ENCODE measurements around the gene GAB2.

The GAB2 gene

GRCh38 chr11:78453140-78453935 lies 35.7 kb upstream of the GAB2 start:
- H3K4me3 ChIP-seq (ENCODE audit: low read depth, low read length), result no peak overlapping the region
- no peaks in the 10 kb centered on the region for H3K9me3 ChIP-seq (ENCODE audit: control insufficient read depth, insufficient read depth, low read depth, low read length)
- peaks cover 0 to 18% of the 10 kb centered on the region in 2 experiments; a peak in 1 of 3 replicates for H3K36me3 ChIP-seq (ENCODE audit: control insufficient read depth in 2 of 2, insufficient read depth in 1 of 2, low read length in 2 of 2)
- POLR2A ChIA-PET, result no interaction called here
- TF ChIP-seq ZNF398 (tag by site-specific recombination; IDR thresholded peaks at IDR 0.05) (no peak), ZNF791 (tag by site-specific recombination; IDR thresholded peaks at IDR 0.05) (no peak), ZNF211 (tag by site-specific recombination; IDR thresholded peaks at IDR 0.05; ENCODE audit: low read depth) (no peak), ZNF19 (tag by site-specific recombination; IDR thresholded peaks at IDR 0.05; ENCODE audit: low read depth) (no peak), ZNF366 (tag by site-specific recombination; conservative IDR thresholded peaks at IDR 0.05) (no peak), GLIS1 (tag by site-specific recombination; IDR thresholded peaks at IDR 0.05) (no peak)
- TF ChIP-seq, protein P1, sequence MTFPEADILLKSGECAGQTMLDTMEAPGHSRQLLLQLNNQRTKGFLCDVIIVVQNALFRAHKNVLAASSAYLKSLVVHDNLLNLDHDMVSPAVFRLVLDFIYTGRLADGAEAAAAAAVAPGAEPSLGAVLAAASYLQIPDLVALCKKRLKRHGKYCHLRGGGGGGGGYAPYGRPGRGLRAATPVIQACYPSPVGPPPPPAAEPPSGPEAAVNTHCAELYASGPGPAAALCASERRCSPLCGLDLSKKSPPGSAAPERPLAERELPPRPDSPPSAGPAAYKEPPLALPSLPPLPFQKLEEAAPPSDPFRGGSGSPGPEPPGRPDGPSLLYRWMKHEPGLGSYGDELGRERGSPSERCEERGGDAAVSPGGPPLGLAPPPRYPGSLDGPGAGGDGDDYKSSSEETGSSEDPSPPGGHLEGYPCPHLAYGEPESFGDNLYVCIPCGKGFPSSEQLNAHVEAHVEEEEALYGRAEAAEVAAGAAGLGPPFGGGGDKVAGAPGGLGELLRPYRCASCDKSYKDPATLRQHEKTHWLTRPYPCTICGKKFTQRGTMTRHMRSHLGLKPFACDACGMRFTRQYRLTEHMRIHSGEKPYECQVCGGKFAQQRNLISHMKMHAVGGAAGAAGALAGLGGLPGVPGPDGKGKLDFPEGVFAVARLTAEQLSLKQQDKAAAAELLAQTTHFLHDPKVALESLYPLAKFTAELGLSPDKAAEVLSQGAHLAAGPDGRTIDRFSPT (tag by site-specific recombination; IDR thresholded peaks at IDR 0.05), result no peak
- CTCF ChIA-PET, result interaction anchor here (1.9 kb wide), 1 partner anchor 111 kb away, joined by 4 read pairs; no protein-coding TSS in a partner anchor
- H3K4me1 ChIP-seq (ENCODE audit: control insufficient read depth, insufficient read depth, low read length), result no peaks in the 10 kb centered on the region
- H3K27ac ChIP-seq (ENCODE audit: extremely low read depth, low read depth, low read length), result no peak overlapping the region

- H3K4me3 ChIP-seq (ENCODE audit: low read depth, low read length), result no peak overlapping the region
- H3K36me3 ChIP-seq (ENCODE audit: control insufficient read depth in 2 of 2, insufficient read depth in 1 of 2, low read length in 2 of 2), result peaks cover 0 to 13% of the 10 kb centered on the region in 2 experiments; a peak in 1 of 3 replicates
- no peak for TF ChIP-seq ZNF768 (tag by site-specific recombination; IDR thresholded peaks at IDR 0.05)
- no peak for TF ChIP-seq ZNF302 (tag by site-specific recombination; IDR thresholded peaks at IDR 0.05; ENCODE audit: low read depth)
- TF ChIP-seq ZNF354C (tag by site-specific recombination; IDR thresholded peaks at IDR 0.05; ENCODE audit: borderline replicate concordance, low read depth), result no peak
- TF ChIP-seq ZNF670 (tag by site-specific recombination; IDR thresholded peaks at IDR 0.05; ENCODE audit: low read depth), result no peak
- TF ChIP-seq PRDM1 (tag by site-specific recombination; IDR thresholded peaks at IDR 0.05), result no peak
- no peak for TF ChIP-seq ZNF19 (tag by site-specific recombination; IDR thresholded peaks at IDR 0.05; ENCODE audit: low read depth)
- TF ChIP-seq ZNF561 (tag by site-specific recombination; IDR thresholded peaks at IDR 0.05; ENCODE audit: borderline replicate concordance), result no peak
- no peaks in the 10 kb centered on the region for H3K4me1 ChIP-seq (ENCODE audit: control insufficient read depth, insufficient read depth, low read length)
- no peaks in the 10 kb centered on the region for H3K9me3 ChIP-seq (ENCODE audit: control insufficient read depth, insufficient read depth, low read depth, low read length)
- no peak overlapping the region for H3K27ac ChIP-seq (ENCODE audit: extremely low read depth, low read depth, low read length)
- POLR2A ChIA-PET, result interaction anchor here (0.6 kb wide), 1 partner anchor 17 kb away, joined by 3 read pairs; no protein-coding TSS in a partner anchor
- CTCF ChIA-PET, result interaction anchor here (0.6 to 1.9 kb wide), 3 partner anchors 113 to 222 kb away, joined by 4 read pairs; no protein-coding TSS in a partner anchor
Observed at GRCh38 chr11:78451371-78452150, 33.9 kb upstream of the GAB2 start.

DNA sequence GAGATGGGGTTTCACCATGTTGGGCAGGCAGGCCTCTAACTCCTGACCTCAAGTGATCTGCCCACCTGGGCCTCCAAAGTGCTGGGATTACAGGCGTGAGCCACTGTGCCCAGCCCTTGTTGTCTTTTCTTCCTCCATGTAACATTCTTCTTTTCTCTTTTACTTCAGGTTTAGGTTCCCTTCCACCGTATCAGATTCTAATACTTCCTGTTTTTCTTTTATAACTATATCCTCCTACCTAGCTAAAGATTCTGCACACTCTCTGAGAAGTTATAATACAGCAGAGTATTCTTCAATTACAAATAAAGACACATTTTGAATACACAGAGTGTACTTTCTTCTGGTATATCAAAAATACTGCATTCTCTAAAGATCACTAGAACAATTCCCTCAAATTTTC lies 33.2 kb upstream of the GAB2 start:
- CTCF ChIA-PET, result no interaction called here
- Histone ChIP-seq H3K4me3 (ENCODE audit: low read depth, low read length) (no peak overlapping the region), H3K27ac (ENCODE audit: extremely low read depth, low read depth, low read length) (no peak overlapping the region), H3K36me3 (ENCODE audit: control insufficient read depth in 2 of 2, insufficient read depth in 1 of 2, low read length in 2 of 2) (peaks cover 0 to 11% of the 10 kb centered on the region in 2 experiments; a peak in 1 of 3 replicates), H3K9me3 (ENCODE audit: control insufficient read depth, insufficient read depth, low read depth, low read length) (no peaks in the 10 kb centered on the region), H3K4me1 (ENCODE audit: control insufficient read depth, insufficient read depth, low read length) (no peaks in the 10 kb centered on the region)
- POLR2A ChIA-PET, result no interaction called here
- TF ChIP-seq ZNF626 (tag by site-specific recombination; IDR thresholded peaks at IDR 0.05) (no peak), ZNF184 (tag by site-specific recombination; IDR thresholded peaks at IDR 0.05) (no peak), ZBTB44 (tag by site-specific recombination; IDR thresholded peaks at IDR 0.05) (no peak), ZNF473 (tag by site-specific recombination; IDR thresholded peaks at IDR 0.05) (no peak)
